Stimulated activated CD4-positive, alpha-beta T cell treated with anti-CD3 and anti-CD28 coated beads, Interleukin-15, amount 100 ng/mL, for 24 hours (primary cell): ENCODE results near the gene UTP4.

ENCODE experiments used
- DNase-seq: peaks from one replicate; pipeline ENCODE4 v3.0.0-alpha.2; 2020

UTP4 gene

DNA sequence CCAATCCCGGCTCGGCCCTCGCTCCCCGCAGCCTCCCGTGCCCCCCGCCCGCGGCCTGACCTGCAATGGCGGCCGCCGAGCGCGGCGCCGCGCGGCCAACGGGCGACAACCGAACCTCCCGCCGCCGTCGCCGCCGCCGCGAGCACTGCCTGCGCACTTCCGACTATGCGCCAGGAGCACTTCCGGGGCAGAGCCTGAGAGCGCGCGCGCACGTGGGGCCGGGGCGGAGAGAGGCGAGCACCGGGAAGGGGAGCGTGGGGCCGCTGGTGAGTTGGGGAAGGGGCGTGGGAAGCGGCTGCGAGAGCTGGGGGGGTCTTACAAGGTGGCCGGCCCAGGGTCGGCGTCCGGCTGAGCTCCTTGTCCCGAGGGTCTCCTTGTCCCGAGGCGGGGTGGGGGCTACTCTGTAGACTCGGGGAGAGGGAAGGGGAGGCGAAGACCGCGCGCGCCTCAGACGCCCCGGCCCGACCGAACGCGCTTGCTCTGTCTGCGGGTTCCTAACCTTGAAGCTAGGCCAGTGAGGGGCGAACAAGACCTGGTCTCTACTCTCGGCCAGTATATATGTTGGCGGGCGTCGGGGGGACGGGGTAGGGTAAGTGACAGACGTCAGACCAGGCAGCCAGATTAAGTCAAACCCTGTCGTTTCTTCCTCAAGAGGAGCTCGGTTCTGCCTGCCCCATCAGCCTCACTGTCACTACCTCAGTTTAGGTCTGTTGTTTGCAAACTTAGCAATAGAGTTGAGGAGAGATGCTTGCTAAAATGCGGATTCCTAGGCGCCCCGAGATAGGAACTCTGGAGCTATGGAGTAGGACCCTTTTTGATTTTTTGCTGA, at the start of gene UTP4, which contains the start of gene CHTF8:
UTP4 (plus strand) TSS at position 226 of the 829 bp plus-strand sequence. CDS start 811 bp downstream, outside the sequence.
CHTF8 (minus strand) TSS at position 165 of the 829 bp plus-strand sequence. CDS start 11,130 bp downstream, outside the sequence.
- peak; percentile 93 for DNase-seq

DNA sequence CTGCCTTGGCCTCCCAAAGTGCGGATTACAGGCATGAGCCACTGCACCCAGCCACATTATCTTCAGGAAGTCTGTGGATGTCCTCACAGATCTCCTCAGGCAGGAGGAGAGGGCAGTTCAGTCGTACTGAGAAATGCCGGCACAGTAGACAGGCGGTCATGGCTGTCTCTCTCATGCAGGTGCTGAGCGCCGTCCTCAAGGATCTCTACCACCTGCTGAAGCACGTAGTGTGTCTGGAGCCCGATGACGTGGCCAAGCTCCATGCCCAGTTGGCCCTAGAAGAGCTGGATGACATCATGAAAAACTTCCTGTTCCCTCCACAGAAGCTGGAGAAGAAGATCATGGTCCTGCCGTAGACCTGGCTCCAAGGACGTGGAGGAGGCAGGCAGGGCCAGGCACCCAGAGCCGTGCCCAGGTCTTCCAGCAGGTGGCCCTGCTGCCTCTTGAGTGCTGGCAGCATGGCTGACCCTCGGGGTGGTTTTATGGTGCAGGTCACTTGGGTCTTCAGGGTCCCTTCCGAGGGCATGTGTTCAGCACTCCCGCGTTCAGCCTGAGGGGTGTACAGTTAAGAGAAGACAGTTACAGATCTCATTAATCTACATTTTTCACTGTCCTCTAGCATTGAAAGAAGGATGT, 49.0 kb upstream of the UTP4 start:
- DNase-seq = no peak

DNA sequence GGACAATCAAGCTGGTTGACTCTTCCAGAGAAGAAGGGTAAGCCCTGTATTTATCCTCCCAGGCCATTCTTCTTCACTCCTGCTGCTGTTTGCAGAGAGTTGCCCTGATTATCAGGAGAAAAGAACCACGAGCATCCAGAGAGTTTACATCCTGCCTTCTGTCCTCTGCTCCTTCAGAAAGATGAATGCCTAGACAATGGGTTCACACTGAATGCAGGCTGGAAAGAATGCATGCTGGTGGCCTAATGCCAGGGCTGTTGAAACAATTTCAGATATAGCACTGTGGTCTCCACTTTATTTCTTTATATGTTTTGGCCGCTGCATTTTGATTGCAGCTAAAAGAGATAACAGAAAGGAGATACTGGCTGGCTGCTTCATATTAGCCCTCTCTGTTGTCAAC, 48.2 kb upstream of the UTP4 start:
- no peak for DNase-seq

DNA sequence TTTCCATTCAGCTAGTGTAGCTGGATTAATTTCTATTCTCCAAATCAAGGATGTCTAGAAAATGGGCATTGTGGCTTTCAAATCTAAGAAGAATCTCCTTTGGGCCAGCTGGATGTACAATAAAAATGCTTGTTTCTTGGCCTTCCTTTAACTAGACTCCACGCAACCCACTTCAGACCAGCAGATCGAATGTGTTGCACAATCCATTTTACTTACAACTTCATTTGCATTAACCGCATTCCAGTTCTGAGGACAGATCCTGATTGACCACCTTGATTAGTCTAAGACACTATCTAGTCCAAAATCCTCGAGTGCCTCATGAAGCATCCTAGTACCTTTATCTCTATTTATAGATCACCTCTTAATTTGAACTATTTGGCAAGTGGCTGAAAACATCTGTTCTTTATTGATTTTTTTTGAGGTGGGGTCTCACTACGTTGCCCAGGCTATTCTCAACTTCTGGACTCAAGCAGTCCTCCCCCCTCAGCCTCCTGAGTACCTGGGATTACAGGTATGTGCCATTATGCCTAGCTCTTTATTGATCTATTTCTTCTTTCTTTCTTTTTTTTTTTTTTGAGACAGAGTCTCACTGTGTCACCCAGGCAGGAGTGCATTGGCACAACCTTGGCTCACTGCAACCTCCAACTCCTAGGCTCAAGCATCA, 47.3 kb upstream of the UTP4 start:
- no peak for DNase-seq

DNA sequence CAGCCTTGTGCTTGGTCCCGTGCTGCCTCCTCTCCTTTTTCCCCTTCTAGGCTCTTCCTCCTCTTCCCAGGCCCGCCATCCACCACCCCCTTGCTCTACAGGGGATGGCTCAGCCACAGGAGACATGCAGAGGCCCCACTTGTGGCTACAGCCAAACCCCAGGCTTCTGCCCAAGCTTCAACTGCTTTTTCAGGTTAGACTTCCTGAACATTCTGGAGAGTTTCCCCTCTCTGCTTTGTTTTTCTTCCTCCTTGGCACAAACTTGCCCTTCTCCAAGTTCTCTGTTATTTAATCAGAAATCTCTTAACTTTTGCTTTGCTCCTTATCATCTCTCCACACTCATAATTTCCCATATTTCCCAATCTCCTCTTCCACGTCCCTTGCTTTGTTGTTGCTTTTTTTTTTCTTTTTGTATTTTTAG, 45.3 kb upstream of the UTP4 start:
- DNase-seq = no peak

DNA sequence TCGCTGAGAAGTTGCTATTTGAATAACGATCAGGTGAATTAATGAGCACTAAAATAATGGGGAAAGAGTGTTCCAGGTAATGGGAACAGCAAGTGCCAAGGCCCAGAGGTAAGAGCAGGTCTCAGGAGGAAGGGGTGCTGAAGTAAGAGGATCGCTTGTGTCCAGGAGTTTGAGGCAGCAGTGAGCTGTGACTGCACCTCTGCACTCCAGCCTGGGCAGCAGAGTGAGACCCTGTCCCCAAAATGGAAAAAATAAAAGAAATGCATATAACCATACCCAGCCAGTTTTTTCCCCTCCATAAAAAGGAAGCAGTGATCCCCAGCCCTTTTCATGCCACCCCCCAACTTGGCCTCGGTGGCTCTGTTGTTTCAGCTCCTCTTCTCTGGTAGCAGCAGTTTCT, 43.8 kb upstream of the UTP4 start:
- DNase-seq = no peak

DNA sequence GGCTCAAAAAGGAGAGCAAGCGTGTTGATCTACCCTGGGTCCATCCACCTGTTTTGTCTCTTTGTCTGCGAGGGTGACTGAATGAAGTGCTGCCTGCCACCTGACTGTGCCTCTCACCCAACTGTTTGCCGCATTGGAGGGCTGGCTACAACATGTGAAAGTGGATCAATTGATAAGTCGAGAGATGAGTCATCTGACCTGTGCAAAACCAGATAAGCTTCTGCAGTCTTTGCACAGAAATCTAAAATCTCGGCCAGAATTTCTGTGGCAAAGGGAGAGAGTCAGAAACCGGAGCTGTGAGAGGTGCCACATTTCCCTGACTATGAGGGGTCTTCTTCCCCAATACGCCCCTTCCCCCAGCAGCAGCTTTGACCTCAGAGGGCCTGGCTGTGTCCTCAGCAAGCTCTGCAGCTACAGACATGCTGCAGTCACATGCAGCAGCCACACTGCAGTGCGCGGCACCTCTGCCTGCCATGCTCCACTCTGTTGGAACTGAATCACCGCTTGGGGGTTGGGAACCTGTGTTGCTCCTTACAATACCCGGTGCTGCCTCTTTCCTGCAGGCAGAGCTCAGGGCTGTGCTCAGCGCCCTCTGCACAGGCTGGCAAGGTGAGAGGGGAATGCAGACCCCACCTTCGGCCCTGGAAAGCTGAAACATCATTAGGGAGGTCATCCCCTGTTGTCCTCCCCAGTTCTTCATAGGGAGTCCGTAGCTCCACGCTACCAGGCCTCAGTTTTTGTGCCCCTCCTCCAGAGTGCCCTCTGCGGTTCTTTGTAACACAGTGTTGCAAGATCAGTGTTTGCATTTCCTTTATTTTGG, 43.1 kb upstream of the UTP4 start:
- DNase-seq = peak; percentile 49

DNA sequence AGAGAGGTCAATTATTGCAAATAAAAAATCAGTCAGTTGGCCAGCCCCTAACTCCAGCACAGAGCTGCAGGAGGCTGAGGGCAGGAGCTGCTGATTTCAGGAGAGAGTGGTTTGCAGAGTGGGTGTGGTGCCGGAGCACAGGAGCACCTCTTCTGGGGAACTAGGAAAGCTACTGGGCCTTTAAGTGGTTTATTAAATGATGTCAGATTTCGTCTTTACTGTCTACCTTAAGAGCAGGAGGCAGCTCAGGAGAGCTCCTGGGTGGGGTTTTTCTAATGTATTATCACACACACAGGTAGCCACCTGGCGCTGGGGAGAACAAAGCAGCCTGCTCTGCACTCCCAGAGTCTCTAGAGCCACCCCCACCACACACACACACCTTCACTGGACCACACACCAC, 38.5 kb upstream of the UTP4 start:
- no peak for DNase-seq

DNA sequence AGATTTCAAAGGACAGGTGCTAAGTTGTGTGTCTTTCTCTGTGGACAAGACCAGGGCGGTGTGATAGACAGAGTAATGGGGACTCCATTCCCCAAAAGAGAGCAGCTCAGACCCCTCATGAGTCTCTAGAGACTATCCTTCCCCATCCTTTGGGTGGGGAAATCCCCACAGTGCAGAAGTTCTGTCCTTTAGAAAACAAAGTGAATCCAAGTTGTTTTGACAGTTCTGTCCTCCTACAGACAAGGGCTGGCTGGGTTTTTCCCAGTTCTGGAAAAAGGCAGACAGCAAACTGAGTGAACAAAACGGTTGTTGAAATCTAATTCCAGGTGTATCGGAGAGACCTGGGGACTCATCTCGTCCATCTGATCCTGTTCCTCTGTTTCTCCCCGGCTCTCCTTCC, 37.9 kb upstream of the UTP4 start:
- no peak for DNase-seq

DNA sequence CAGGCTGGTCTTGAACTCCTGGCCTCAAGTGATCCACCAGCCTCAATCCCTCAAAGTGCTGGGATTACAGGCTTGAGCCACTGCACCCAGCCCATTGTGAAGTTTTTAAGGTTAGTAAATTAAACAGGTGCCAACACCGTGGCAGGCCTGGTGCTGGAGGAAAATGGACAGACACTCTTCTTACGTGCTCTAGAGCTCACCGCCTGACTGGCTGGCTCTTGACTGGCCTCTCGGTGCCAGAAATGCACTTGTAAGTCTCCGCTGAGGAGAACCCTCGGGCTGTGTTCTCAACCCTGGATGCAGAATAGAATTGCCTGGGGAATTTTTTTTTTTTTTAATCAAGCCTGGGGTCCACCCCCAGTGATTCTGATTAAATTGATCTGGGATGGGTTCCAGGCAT, 37.3 kb upstream of the UTP4 start:
- DNase-seq = no peak

DNA sequence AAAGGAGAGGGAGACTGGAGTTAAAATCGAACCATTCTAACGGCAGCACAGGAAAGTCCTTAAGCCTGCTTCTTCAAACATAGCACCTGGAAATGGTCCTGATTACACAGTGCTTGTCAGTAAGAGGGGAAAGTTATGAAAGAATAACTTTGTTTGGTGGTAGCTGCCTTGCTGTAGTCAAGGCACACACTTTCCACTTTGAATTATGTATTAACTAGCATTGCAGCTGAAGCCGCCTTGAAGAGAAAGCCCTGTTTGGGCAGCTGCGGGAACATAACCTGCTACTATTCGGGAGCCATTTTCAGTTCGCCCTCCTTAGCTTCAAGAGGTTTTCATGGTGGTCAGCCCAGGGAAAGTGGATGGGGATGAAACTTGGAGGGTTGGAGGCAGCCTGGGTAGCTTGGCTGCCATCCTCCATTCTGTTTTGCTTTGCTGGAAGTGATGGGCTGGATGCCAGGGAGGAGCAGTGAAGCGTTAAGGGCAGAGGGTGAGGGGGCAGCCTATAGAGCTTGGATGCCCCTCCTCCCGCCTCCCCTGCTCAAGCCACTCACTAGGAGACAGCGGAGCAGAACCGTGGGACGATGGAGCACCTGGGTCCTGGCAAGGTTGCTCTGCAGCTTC, 32.3 kb upstream of the UTP4 start:
- DNase-seq = no peak

DNA sequence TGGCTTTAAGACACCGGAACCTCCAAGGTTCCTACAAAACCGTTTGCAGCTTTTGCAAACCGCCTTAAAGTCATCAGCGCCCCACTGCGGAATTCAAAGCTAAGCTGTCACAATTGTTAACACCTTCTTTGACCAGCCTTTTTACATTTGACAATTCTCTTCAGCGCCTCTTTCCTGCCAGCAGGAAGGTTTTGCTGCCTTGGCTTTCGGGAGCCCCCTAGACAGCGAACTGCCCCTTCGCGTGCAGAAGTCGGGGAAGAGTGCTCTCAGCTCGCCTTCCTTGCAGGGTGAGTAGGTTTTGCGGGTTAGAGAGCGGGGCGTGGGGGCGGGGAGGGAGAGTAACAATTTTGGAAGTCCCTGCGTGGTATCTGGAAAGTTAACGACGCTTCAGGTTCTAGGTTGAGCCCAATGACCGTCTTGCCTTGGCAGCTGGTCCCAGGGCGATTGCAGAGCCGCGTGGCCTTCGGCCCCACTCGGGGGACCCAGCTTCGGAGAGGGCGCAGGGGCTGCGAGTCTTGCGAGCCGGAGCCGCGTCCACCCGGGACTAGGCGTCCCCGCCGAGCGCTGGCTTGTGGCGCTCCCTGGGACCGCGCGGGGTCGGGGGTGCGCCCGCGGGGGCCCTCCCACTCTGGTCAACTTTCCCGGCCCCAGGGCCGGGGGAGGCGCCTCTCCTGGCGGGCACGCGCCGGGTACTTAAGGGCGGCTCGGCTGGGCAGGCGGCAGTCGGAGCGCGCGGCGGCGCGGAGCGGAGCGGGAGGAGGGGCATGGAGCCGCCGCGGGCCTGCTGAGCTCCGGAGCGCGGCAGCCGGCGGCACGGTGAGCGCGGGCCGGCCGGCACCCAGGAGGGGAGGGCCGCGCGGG, 26.7 kb upstream of the UTP4 start, which contains the start of gene HAS3:
HAS3 (plus strand) TSS at position 153 of the 861 bp plus-strand sequence. CDS start 3,743 bp downstream, outside the sequence.
- DNase-seq = peak; percentile 61

DNA sequence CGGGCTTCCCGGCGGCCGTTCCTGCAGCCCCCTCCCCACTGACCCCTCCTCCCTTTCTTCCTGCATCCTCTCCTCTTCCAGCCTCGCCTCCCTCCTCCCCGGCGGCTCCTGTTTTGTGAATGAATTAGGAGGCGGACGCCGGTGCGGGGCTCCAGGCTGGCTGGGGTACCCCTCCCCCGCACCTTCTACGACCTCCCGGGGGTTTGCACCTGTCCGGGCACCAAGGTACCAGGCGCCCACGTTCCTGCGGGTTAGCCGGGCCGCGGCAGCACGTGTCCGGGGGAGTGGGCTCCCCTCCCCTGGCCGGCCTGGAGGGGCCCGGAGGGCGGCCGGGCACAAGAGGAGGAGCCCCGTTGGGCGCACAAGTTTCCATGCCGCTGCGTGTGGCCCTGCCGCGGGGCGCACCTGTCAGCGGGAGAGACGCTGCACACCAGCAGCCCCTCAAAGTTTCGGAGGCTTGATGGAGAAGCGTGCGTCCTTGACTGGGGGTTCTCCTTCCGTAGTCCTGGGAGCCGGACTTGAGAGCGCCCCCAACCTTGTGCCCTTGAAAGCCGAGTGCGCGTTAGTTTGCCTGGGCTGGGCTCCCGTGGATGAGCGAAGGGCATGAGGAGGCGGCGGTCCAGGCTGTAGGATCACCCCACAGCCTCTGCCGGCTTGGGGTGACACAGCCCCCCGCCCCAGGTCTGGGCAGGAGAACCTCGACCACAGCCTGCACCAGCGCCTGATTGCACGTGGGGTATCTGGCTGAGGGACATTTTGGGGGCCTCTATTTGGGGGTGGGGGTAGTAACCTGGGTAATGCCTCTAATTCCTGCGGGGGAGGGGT, 25.7 kb upstream of the UTP4 start:
- DNase-seq = peak; percentile 29

DNA sequence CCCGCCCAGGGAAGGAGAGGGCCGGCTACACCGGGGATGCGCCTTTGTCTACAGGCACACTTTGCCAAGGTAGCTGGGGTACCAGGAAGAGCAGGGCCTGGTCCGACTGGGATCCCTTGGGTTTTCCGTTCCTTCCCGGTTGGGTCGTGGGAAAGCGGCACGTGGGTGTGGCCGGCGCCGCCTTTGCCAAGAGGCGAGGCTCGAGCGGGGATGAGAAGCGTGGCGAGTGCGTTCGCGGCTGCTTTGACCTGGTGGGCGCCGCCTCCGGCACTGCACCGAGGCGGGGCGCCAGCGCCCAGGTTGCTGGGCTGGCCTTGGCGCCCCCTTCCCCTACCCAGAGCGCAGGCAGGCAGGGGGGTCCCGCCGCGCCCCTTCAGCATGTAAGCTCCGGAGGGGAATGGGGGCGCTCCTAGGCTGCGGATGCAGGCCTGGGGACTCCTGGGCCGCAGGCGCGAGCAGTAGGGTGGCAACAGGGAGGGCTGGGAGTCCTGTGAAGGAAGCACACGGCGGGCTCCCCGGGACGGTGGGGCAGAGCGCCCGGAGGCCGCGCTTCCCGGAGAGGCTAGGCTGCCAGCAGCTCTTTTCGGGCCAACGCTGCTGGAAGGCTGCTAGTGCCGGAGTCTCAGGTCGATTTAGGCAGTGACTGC, 25.0 kb upstream of the UTP4 start:
- DNase-seq = peak; percentile 22

DNA sequence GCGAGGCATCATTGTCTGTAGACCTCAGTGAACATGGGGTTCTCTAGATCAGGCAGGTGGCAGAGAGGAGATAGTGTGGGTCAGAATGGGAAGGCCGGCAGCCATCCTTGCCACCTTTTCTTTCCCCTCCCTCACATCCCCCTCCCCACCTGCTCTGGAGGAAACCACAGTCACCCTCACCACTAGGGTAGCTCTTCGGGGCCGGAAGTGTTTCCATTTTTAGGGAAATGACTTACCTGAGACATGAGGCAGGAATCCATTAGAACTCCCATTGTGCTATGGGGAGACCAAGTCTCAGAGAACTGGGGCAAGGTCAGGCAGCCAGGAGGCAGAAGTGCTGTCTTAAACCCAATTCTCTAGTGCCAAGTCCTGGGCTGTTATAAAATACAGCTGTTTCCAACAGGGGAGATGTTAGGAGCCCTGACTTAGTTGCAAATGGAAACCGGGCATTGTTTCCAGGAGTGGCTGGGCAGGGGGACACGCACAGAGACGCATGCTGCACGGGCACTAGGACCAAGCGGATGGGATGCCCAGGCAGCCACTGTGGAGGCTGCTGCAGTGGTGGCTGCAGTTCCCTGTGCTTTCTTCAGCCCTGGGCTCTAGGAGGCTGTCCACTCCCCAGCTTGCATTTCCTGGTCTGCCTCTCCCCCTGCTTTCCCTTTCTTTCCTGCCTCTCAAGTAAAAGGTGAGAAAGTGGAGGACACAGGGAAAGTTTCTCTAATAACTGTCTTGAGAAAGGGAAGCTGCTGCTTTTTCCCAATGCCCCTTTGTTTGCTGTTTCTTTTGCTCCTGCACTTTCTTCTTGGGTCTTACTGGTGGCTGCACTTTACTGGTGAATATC, 24.2 kb upstream of the UTP4 start:
- no peak for DNase-seq

DNA sequence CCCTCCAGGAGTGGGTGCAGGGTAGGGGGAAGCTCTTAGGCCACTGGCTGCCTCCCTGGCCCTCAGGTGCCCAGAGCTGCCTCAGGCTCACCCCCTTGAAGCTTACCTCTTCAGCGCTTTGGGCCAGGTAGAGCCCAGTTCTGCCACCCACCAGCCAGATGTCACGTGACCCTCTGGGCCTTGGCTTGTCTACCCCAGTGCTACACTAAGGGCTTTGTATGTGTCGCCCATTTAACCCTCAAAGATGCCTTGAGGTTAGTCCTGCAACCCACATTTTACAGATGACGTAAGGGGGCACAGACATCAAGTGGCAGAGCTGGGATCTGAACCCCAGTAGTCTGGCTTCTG, 23.6 kb upstream of the UTP4 start:
- no peak for DNase-seq

DNA sequence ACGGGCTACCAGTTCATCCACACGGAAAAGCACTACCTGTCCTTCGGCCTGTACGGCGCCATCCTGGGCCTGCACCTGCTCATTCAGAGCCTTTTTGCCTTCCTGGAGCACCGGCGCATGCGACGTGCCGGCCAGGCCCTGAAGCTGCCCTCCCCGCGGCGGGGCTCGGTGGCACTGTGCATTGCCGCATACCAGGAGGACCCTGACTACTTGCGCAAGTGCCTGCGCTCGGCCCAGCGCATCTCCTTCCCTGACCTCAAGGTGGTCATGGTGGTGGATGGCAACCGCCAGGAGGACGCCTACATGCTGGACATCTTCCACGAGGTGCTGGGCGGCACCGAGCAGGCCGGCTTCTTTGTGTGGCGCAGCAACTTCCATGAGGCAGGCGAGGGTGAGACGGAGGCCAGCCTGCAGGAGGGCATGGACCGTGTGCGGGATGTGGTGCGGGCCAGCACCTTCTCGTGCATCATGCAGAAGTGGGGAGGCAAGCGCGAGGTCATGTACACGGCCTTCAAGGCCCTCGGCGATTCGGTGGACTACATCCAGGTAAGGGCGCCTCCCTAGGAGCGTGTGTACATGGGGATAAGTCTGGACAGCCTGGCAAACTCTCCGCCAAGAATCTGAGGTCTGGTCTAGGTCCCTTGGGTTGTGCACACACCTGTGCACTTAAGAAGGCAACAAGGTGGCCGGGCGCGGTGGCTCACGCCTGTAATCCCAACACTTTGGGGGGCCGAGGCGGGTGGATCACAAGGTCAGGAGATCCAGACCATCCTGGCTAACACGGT, 22.8 kb upstream of the UTP4 start:
- DNase-seq = no peak

DNA sequence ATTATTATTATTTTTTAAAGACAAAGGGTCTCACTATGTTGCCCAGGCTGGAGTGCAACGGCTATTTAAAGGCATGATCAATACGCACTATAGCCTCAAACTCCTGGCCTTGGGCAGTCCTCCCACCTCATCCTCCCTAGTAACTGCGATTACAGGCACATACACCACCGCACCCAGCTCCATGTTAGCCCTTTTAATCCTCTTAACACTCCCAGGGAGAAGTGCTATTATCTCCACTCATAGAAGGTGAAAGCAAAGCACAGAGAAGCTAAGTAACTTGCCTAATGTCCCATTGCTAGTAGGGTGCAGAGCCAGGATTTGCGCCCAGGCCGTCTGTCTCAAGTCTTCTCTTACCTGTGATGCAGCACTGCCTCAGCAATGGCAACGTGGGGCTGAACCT, 22.0 kb upstream of the UTP4 start:
- no peak for DNase-seq
